Testis (tissue), 2 donors: ENCODE data around the gene GAB2.

ENCODE experiments used
- POLR2A ChIP-seq: fragments of 450-650 bp; IDR thresholded peaks from one replicate; pipeline ENCODE4 v1.6.1; 2017; ENCODE audit warnings: antibody characterized with exemption, mild to moderate bottlenecking, moderate library complexity
- TF ChIP-seq, protein P1 (sequence below), 3 experiments: fragments of 450-650 bp in 2 of 3; fragments of 200-600 bp in 1 of 3; sonication (generic) in 1 of 3; IDR thresholded peaks; one replicate each; pipeline ENCODE4 v1.5.1; 2016 to 2019; ENCODE audit warnings: antibody characterized with exemption in 3 of 3, mild to moderate bottlenecking in 2 of 3, moderate library complexity in 1 of 3

DNA sequence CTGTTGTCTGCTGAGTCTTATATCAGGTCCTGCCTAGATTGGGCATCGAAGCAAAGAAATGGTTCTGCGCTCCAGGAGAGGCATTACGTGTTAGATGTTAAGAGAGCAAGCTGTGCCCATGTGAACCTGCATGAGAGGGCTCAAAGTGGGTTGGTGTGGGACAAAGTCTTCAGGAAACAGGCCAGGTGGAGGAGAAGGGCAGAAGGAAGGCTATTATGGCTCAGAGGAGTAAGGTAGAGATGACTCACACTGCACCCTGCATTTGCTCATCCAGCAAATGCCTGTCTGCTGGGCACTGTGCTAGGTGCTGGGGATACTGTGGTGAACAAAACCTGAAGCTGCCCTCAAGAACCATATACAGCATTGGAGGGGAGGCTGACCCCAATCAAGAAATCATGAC is 223.1 kb downstream of the GAB2 start:
- TF ChIP-seq, protein P1, sequence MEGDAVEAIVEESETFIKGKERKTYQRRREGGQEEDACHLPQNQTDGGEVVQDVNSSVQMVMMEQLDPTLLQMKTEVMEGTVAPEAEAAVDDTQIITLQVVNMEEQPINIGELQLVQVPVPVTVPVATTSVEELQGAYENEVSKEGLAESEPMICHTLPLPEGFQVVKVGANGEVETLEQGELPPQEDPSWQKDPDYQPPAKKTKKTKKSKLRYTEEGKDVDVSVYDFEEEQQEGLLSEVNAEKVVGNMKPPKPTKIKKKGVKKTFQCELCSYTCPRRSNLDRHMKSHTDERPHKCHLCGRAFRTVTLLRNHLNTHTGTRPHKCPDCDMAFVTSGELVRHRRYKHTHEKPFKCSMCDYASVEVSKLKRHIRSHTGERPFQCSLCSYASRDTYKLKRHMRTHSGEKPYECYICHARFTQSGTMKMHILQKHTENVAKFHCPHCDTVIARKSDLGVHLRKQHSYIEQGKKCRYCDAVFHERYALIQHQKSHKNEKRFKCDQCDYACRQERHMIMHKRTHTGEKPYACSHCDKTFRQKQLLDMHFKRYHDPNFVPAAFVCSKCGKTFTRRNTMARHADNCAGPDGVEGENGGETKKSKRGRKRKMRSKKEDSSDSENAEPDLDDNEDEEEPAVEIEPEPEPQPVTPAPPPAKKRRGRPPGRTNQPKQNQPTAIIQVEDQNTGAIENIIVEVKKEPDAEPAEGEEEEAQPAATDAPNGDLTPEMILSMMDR (IDR thresholded peaks at IDR 0.05), result no peak
- no peak for TF ChIP-seq POLR2A
